ENCODE measurements around the gene HRAS. TPM values are rescaled to one million over a fixed set of nuclear protein-coding genes. Genes with fewer than 3 reads are reported as not detected.
A peak's percentile ranks its signal among the peaks of the same experiment; 100 is the strongest.

HRAS gene
- total RNA-seq, 1 experiment from 2014 or later: 47.9 TPM

DNA sequence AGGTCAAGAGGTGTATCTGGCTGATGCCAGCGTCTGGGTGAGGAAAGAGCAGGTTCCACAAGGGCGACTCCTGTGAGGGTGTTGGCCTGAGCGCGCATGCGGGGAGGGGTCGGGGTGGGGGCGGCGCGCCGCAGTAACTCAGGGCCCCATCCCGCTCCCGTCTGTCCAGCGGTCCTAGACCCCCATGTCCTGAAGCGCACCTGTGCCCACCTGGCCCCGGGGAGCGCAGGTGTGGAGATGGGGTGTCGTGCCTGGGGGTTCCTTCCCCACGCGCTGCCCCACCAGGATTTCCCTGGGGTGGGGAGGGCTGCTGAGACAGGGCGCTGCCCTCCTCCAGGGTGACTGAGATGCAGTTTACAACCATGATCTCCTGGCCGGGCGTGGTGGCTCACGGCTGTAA lies 49.2 kb downstream of the HRAS start:
- CTCF ChIA-PET: no interaction called here
- Mint-ChIP-seq H3K9me3 (ENCODE audit: low read depth, unreplicated experiment) (no peaks in the 10 kb centered on the region), H3K27me3 (ENCODE audit: unreplicated experiment) (no peaks in the 10 kb centered on the region), H3K4me1 (ENCODE audit: low read depth, unreplicated experiment) (no peaks in the 10 kb centered on the region), H3K4me3 (ENCODE audit: low read depth, unreplicated experiment) (no peak overlapping the region), H3K27ac (ENCODE audit: unreplicated experiment) (no peak overlapping the region), H3K36me3 (ENCODE audit: insufficient read depth, unreplicated experiment) (peaks cover 17% of the 10 kb centered on the region)
- TF ChIP-seq, protein P1, sequence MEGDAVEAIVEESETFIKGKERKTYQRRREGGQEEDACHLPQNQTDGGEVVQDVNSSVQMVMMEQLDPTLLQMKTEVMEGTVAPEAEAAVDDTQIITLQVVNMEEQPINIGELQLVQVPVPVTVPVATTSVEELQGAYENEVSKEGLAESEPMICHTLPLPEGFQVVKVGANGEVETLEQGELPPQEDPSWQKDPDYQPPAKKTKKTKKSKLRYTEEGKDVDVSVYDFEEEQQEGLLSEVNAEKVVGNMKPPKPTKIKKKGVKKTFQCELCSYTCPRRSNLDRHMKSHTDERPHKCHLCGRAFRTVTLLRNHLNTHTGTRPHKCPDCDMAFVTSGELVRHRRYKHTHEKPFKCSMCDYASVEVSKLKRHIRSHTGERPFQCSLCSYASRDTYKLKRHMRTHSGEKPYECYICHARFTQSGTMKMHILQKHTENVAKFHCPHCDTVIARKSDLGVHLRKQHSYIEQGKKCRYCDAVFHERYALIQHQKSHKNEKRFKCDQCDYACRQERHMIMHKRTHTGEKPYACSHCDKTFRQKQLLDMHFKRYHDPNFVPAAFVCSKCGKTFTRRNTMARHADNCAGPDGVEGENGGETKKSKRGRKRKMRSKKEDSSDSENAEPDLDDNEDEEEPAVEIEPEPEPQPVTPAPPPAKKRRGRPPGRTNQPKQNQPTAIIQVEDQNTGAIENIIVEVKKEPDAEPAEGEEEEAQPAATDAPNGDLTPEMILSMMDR (IDR thresholded peaks at IDR 0.05; ENCODE audit: unreplicated experiment): no peak
- DNase-seq: no peak
- intact Hi-C loops (cut with micrococcal nuclease; ENCODE audit: unreplicated experiment): no loop called here
- no TSS peak for BruUV-seq (replicated peaks)

- Mint-ChIP-seq H3K9me3 (ENCODE audit: low read depth, unreplicated experiment) (no peaks in the 10 kb centered on the region), H3K4me3 (ENCODE audit: low read depth, unreplicated experiment) (no peak overlapping the region), H3K27ac (ENCODE audit: unreplicated experiment) (no peak overlapping the region), H3K27me3 (ENCODE audit: unreplicated experiment) (no peaks in the 10 kb centered on the region), H3K4me1 (ENCODE audit: low read depth, unreplicated experiment) (no peaks in the 10 kb centered on the region), H3K36me3 (ENCODE audit: insufficient read depth, unreplicated experiment) (peaks cover 7% of the 10 kb centered on the region)
- CTCF ChIA-PET: no interaction called here
- TF ChIP-seq, protein P1 (IDR thresholded peaks at IDR 0.05; ENCODE audit: unreplicated experiment): no peak
- no peak for DNase-seq
- intact Hi-C loops (cut with micrococcal nuclease; ENCODE audit: unreplicated experiment): no loop called here
- no TSS peak for BruUV-seq (replicated peaks)
Measured at GRCh38 chr11:484616-485015, 50.8 kb downstream of the HRAS start.

Small RNAs within 50 kb of the gene (microRNA-seq; reads per million reads assigned to microRNA genes)
- 660 reads per million, percentile 81 among the genes with 10 or more reads in this experiment for gene MIR210

Other genes starting within 250 kb of the HRAS start
- 9.5 and 13.5 TPM in 2 replicates for gene PGGHG, start 246.4 kb downstream of the HRAS start, total RNA-seq (2022)
- not detected in 2 replicates for gene IFITM5, start 236.1 kb downstream of the HRAS start, total RNA-seq (2022)
- 29.1 and 117 TPM in 2 replicates for gene IFITM2, start 227.8 kb downstream of the HRAS start, total RNA-seq (2022)
- gene IFITM1, start 221.5 kb downstream of the HRAS start, total RNA-seq (2022): 45.6 and 179 TPM in 2 replicates
- gene IFITM3, start 214.7 kb downstream of the HRAS start, total RNA-seq (2022): 264 and 492 TPM in 2 replicates
- gene B4GALNT4, start 166.1 kb downstream of the HRAS start, total RNA-seq (2022): 1.9 and 4.6 TPM in 2 replicates
- 128 and 154 TPM in 2 replicates for gene PKP3, start 141.4 kb downstream of the HRAS start, total RNA-seq (2022)
- 76.3 and 83.6 TPM in 2 replicates for gene SIGIRR, start 120.6 kb downstream of the HRAS start, total RNA-seq (2022)
- 27.2 and 32.2 TPM in 2 replicates for gene ANO9, start 93.6 kb downstream of the HRAS start, total RNA-seq (2022)
- 25.1 and 30.4 TPM in 2 replicates for gene PTDSS2, start 85.3 kb downstream of the HRAS start, total RNA-seq (2022)
- 103 and 107 TPM in 2 replicates for gene RNH1, start 28.3 kb downstream of the HRAS start, total RNA-seq (2022)
- gene LRRC56, start 2.0 kb upstream of the HRAS start, total RNA-seq (2022): 2.2 and 2.6 TPM in 2 replicates
- gene LMNTD2, start 25.2 kb upstream of the HRAS start, total RNA-seq (2022): 7.2 and 7.8 TPM in 2 replicates
- 93.3 and 100 TPM in 2 replicates for gene RASSF7, start 25.4 kb upstream of the HRAS start, total RNA-seq (2022)
- 42.3 and 43.2 TPM in 2 replicates for gene PHRF1, start 40.9 kb upstream of the HRAS start, total RNA-seq (2022)
- gene IRF7, start 80.4 kb upstream of the HRAS start, total RNA-seq (2022): 48.7 and 93.5 TPM in 2 replicates
- gene CDHR5, start 89.4 kb upstream of the HRAS start, total RNA-seq (2022): 5.0 and 7.6 TPM in 2 replicates
- gene SCT, start 91.6 kb upstream of the HRAS start, total RNA-seq (2022): not detected in 2 replicates
- gene DRD4, start 101.7 kb upstream of the HRAS start, total RNA-seq (2022): 1.3 TPM in 2 replicates
- 57.0 and 59.0 TPM in 2 replicates for gene DEAF1, start 159.6 kb upstream of the HRAS start, total RNA-seq (2022)
- gene TMEM80, start 160.2 kb upstream of the HRAS start, total RNA-seq (2022): 21.2 and 29.9 TPM in 2 replicates
- 212 and 213 TPM in 2 replicates for gene EPS8L2, start 170.7 kb upstream of the HRAS start, total RNA-seq (2022)
- 359 and 379 TPM in 2 replicates for gene TALDO1, start 211.9 kb upstream of the HRAS start, total RNA-seq (2022)
- gene GATD1, start 241.9 kb upstream of the HRAS start, total RNA-seq (2022): 73.8 and 83.3 TPM in 2 replicates